NK-92 (cell line): ENCODE data around the gene DKK3.

Experiments
- DNase-seq: peaks from one replicate; lab custom pipeline; 2025; ENCODE audit not compliant: unreplicated experiment; lab: John Stamatoyannopoulos, UW

DKK3 gene

GRCh38 chr11:12031856-12032544, 23.6 kb upstream of the DKK3 start:
- no peak for DNase-seq

- DNase-seq: no peak
Observed at GRCh38 chr11:12029738-12030363, 21.4 kb upstream of the DKK3 start.

- no peak for DNase-seq
Observed at GRCh38 chr11:12029119-12029518, 20.7 kb upstream of the DKK3 start.

- DNase-seq: no peak
Observed at GRCh38 chr11:12028303-12028702, 19.9 kb upstream of the DKK3 start.

- DNase-seq: no peak
Observed at GRCh38 chr11:12026331-12027211, 18.1 kb upstream of the DKK3 start.

GRCh38 chr11:12024254-12024926, 16.0 kb upstream of the DKK3 start:
- DNase-seq: no peak

GRCh38 chr11:12023015-12023414, 14.6 kb upstream of the DKK3 start:
- no peak for DNase-seq

- DNase-seq: no peak
Observed at GRCh38 chr11:12020546-12020945, 12.1 kb upstream of the DKK3 start.

- DNase-seq: no peak
Observed at GRCh38 chr11:12019866-12020416, 11.5 kb upstream of the DKK3 start.

GRCh38 chr11:12019337-12019736, 10.9 kb upstream of the DKK3 start:
- DNase-seq: no peak

GRCh38 chr11:12017865-12018453, 9.5 kb upstream of the DKK3 start:
- DNase-seq: no peak

GRCh38 chr11:12017243-12017678, 8.8 kb upstream of the DKK3 start:
- no peak for DNase-seq

- DNase-seq: no peak
Observed at GRCh38 chr11:12016246-12016645, 7.8 kb upstream of the DKK3 start.

GRCh38 chr11:12015486-12015885, 7.1 kb upstream of the DKK3 start:
- DNase-seq: no peak

GRCh38 chr11:12013781-12014180, 5.4 kb upstream of the DKK3 start:
- no peak for DNase-seq

GRCh38 chr11:12009617-12010321, 1.3 kb upstream of the DKK3 start:
- no peak for DNase-seq

GRCh38 chr11:12008790-12009616, 577 bp upstream of the DKK3 start:
- no peak for DNase-seq

GRCh38 chr11:12007230-12007593, 1.2 kb downstream of the DKK3 start:
- no peak for DNase-seq

- DNase-seq: no peak
Observed at GRCh38 chr11:12006552-12007229, 1.7 kb downstream of the DKK3 start.
